IMR-90 (cell line): ENCODE measurements around the gene STOX2. TPM values are rescaled to one million over a fixed set of nuclear protein-coding genes. Genes with fewer than 3 reads are reported as not detected.

Source experiments
- ATAC-seq: fragments of 200-7000 bp; cut with Tn5 transposase; 2 replicates; pipeline ENCODE4 v1.9.1; 2020; ENCODE audit warnings: low read depth, mild to moderate bottlenecking, moderate library complexity
- BruUV-seq: library from RNA; stranded (reverse); fragments of 400-500 nt; replicated peaks from 2 replicates; lab custom pipeline; 2021; lab: Mats Ljungman, UMichigan
- CTCF ChIA-PET: fragments of 300-600 bp; formaldehyde crosslinking; extraction: SDS; loops from one replicate; lab custom pipeline; 2021; ENCODE audit warnings: antibody characterized with exemption; lab: Yijun Ruan, JAX
- POLR2A ChIA-PET: fragments of 300-600 bp; sonication (Branson Sonifier 250); formaldehyde crosslinking; loops from one replicate; lab custom pipeline; 2022; ENCODE audit warnings: antibody characterized with exemption; ENCODE audit not compliant: unreplicated experiment; lab: Charles Lee
- DNase-seq: peaks from one replicate; pipeline ENCODE4 v3.0.0; 2013
- H2AFZ ChIP-seq: replicated peaks from 2 replicates; pipeline ENCODE3; 2013; ENCODE audit warnings: low read length, mild to moderate bottlenecking; ENCODE audit not compliant: poor library complexity
- H2AK5ac ChIP-seq: 2 replicates; pipeline ENCODE4 v1.6.1; 2013; ENCODE audit warnings: low read depth, low read length, inconsistent platforms
- H2AK9ac ChIP-seq: replicated peaks from 2 replicates; pipeline ENCODE3; 2013; ENCODE audit warnings: mild to moderate bottlenecking, low read depth, low read length, moderate library complexity; ENCODE audit not compliant: poor library complexity
- H2BK120ac ChIP-seq: 2 replicates; pipeline ENCODE4 v1.6.1; 2013; ENCODE audit warnings: low read depth, low read length, inconsistent platforms
- H2BK15ac ChIP-seq: 3 replicates; pipeline ENCODE4 v1.6.1; 2013; ENCODE audit warnings: low read depth, low read length, inconsistent platforms
- H2BK20ac ChIP-seq: 2 replicates; pipeline ENCODE4 v1.6.1; 2013; ENCODE audit warnings: low read depth, mild to moderate bottlenecking, inconsistent platforms, low read length, moderate library complexity
- H2BK5ac ChIP-seq: 2 replicates; pipeline ENCODE4 v1.6.1; 2013; ENCODE audit warnings: mild to moderate bottlenecking, low read depth, low read length, inconsistent platforms; ENCODE audit not compliant: poor library complexity, severe bottlenecking
- H3K14ac ChIP-seq: replicated peaks from 2 replicates; pipeline ENCODE4 v1.6.1; 2013; ENCODE audit warnings: low read depth, low read length, inconsistent platforms
- H3K18ac ChIP-seq: 2 replicates; pipeline ENCODE4 v1.6.1; 2013; ENCODE audit warnings: low read depth, low read length, control low read depth
- H3K23ac ChIP-seq: 2 replicates; pipeline ENCODE4 v1.6.1; 2013; ENCODE audit warnings: low read depth, low read length, inconsistent platforms
- H3K27ac ChIP-seq: 2 replicates; pipeline ENCODE4 v1.5.1; 2013; ENCODE audit warnings: mild to moderate bottlenecking, control low read depth, low read length; ENCODE audit not compliant: insufficient read depth
- H3K27me3 ChIP-seq: 2 replicates; pipeline ENCODE4 v1.6.1; 2013; ENCODE audit warnings: low read length; ENCODE audit not compliant: control insufficient read depth, insufficient read depth
- H3K36me3 ChIP-seq: 2 replicates; pipeline ENCODE4 v1.6.1; 2013; ENCODE audit warnings: low read length, mixed read lengths; ENCODE audit not compliant: control insufficient read depth, insufficient read depth
- H3K4ac ChIP-seq: 2 replicates; pipeline ENCODE4 v1.6.1; 2013; ENCODE audit warnings: low read depth, low read length, inconsistent platforms
- H3K4me1 ChIP-seq: 2 replicates; pipeline ENCODE4 v1.6.1; 2013; ENCODE audit warnings: low read length, mixed read lengths; ENCODE audit not compliant: control insufficient read depth, insufficient read depth
- H3K4me2 ChIP-seq: 2 replicates; pipeline ENCODE4 v1.6.1; 2013; ENCODE audit warnings: low read depth, mild to moderate bottlenecking, control low read depth, low read length, moderate library complexity
- H3K4me3 ChIP-seq: 2 replicates; pipeline ENCODE4 v1.5.1; 2013; ENCODE audit warnings: low read depth, mild to moderate bottlenecking, control low read depth, low read length, moderate library complexity; ENCODE audit not compliant: insufficient read depth
- H3K56ac ChIP-seq: 2 replicates; pipeline ENCODE4 v1.6.1; 2013; ENCODE audit warnings: low read length, inconsistent platforms; ENCODE audit not compliant: insufficient read depth; ENCODE audit errors: extremely low read depth
- H3K79me1 ChIP-seq, 2 experiments: 2 replicates each; pipeline ENCODE4 v1.6.1; 2013; ENCODE audit warnings: low read length in 2 of 2, inconsistent platforms in 1 of 2, low read depth in 1 of 2
- H3K9ac ChIP-seq: 2 replicates; pipeline ENCODE4 v1.6.1; 2013; ENCODE audit warnings: low read depth, low read length, control low read depth
- H3K9me1 ChIP-seq: 2 replicates; pipeline ENCODE4 v1.6.1; 2013; ENCODE audit warnings: low read length, inconsistent platforms; ENCODE audit not compliant: insufficient read depth
- H3K9me3 ChIP-seq: 2 replicates; pipeline ENCODE4 v1.6.1; 2013; ENCODE audit warnings: low read length; ENCODE audit not compliant: control insufficient read depth, insufficient read depth
- H4K20me1 ChIP-seq: 2 replicates; pipeline ENCODE4 v1.6.1; 2013; ENCODE audit warnings: low read length, inconsistent platforms; ENCODE audit not compliant: insufficient read depth
- H4K5ac ChIP-seq: 2 replicates; pipeline ENCODE4 v1.6.1; 2013; ENCODE audit warnings: mild to moderate bottlenecking, low read depth, low read length, control low read depth
- H4K8ac ChIP-seq, 2 experiments: 2 replicates each; pipeline ENCODE4 v1.6.1; 2013; ENCODE audit warnings: low read depth in 2 of 2, low read length in 2 of 2, control low read depth in 1 of 2, inconsistent platforms in 1 of 2
- H4K91ac ChIP-seq: 2 replicates; pipeline ENCODE4 v1.6.1; 2013; ENCODE audit warnings: low read depth, low read length, inconsistent platforms; ENCODE audit not compliant: insufficient read depth
- CHD1 ChIP-seq: IDR thresholded peaks from 2 replicates; pipeline ENCODE4 v1.6.1; 2012; ENCODE audit warnings: low read depth, low read length, improper control_type of control experiment
- CTCF ChIP-seq: conservative IDR thresholded peaks from 2 replicates; pipeline ENCODE4 v1.5.1; 2012; ENCODE audit warnings: mild to moderate bottlenecking, low read depth, low read length, improper control_type of control experiment
- ELK1 ChIP-seq: fragments of 150-350 bp; IDR thresholded peaks from 2 replicates; pipeline ENCODE4 v1.6.1; 2016; ENCODE audit warnings: low read depth, mild to moderate bottlenecking, low read length, moderate library complexity, borderline replicate concordance
- FOS ChIP-seq: fragments of 150-350 bp; IDR thresholded peaks from 2 replicates; pipeline ENCODE4 v1.6.1; 2016; ENCODE audit warnings: low read depth, low read length
- MAFK ChIP-seq: IDR thresholded peaks from 2 replicates; pipeline ENCODE4 v1.6.1; 2012; ENCODE audit warnings: low read depth, low read length, improper control_type of control experiment
- MAZ ChIP-seq: IDR thresholded peaks from 2 replicates; pipeline ENCODE4 v1.6.1; 2012; ENCODE audit warnings: low read depth, mild to moderate bottlenecking, low read length, improper control_type of control experiment, moderate library complexity, borderline replicate concordance
- NFE2L2 ChIP-seq: fragments of 150-350 bp; IDR thresholded peaks from 2 replicates; pipeline ENCODE4 v1.6.1; 2016; ENCODE audit warnings: low read depth, mild to moderate bottlenecking, low read length
- POLR2A ChIP-seq: IDR thresholded peaks from 2 replicates; pipeline ENCODE4 v1.6.1; 2012; ENCODE audit warnings: mild to moderate bottlenecking, low read depth, low read length
- RAD21 ChIP-seq: IDR thresholded peaks from 2 replicates; pipeline ENCODE4 v1.6.1; 2012; ENCODE audit warnings: low read length, improper control_type of control experiment
- RCOR1 ChIP-seq: IDR thresholded peaks from 2 replicates; pipeline ENCODE4 v1.6.1; 2012; ENCODE audit warnings: mild to moderate bottlenecking, low read length, improper control_type of control experiment; ENCODE audit not compliant: insufficient replicate concordance
- RFX5 ChIP-seq: IDR thresholded peaks from 2 replicates; pipeline ENCODE4 v1.8.0; 2012; ENCODE audit warnings: low read depth, mild to moderate bottlenecking, low read length, moderate library complexity
- SMC3 ChIP-seq: fragments of 150-350 bp; IDR thresholded peaks from 2 replicates; pipeline ENCODE4 v1.6.1; 2016; ENCODE audit warnings: low read depth, mild to moderate bottlenecking, antibody characterized with exemption, low read length, moderate library complexity
- USF2 ChIP-seq: fragments of 150-350 bp; IDR thresholded peaks from 2 replicates; pipeline ENCODE4 v1.6.1; 2017; ENCODE audit warnings: mild to moderate bottlenecking, antibody characterized with exemption, low read length, low read depth
- WGBS, 2 experiments: methylation state at CpG; one replicate each; pipeline versions ENCODE4 v1.1.5 to v1.1.7; 2013; ENCODE audit warnings: missing lambda C conversion rate in 2 of 2; ENCODE audit not compliant: insufficient read length in 1 of 2; ENCODE audit errors: extremely low coverage in 2 of 2; 5-methylcytosine and 5-hydroxymethylcytosine counted together
- dilution Hi-C: fragments of 300-500 bp; cut with HindIII; formaldehyde crosslinking; loops from one replicate; pipeline ENCODE4 v1.14.3; 2018; ENCODE audit warnings: low sequenced_read_pairs; ENCODE audit not compliant: unreplicated experiment
- in situ Hi-C: fragments of 300-500 bp; cut with MboI; formaldehyde crosslinking; loops from 3 replicates; pipeline ENCODE4 v1.14.3; 2019; ENCODE audit warnings: low sequenced_read_pairs, inconsistent platforms, mixed read lengths
- intact Hi-C: fragments of 100-400 bp; cut with micrococcal nuclease; formaldehyde crosslinking; loops from 2 replicates; pipeline ENCODE4 v1.10.0; 2022
- polyA plus RNA-seq, 3 experiments: library from polyadenylated mRNA; depleted of rRNA; stranded (reverse); fragments of >200 nt; gene quantifications; 2 replicates each; pipeline ENCODE4 v1.2.3, GENCODE V29; 2012; ENCODE audit warnings: low replicate concordance in 1 of 3
- total RNA-seq: library from RNA; depleted of rRNA; stranded (reverse); fragments of >200 nt; gene quantifications from 2 replicates; pipeline ENCODE4 v1.2.3, GENCODE V29; 2012

STOX2 gene
- total and polyA plus RNA-seq, 2 of the 4 experiments (the other 2 are of a cell fraction), result 1.1 to 5.4 TPM

GRCh38 chr4:184030036-184030435 is 124.9 kb downstream of the STOX2 start:
- Histone ChIP-seq H2BK15ac (no peak overlapping the region), H3K9me3 (no peaks in the 10 kb centered on the region), H3K9me1 (no peaks in the 10 kb centered on the region), H2AK5ac (no peak overlapping the region), H4K20me1 (no peaks in the 10 kb centered on the region), H4K8ac (no peak overlapping the region), H3K4me1 (peaks cover 2% of the 10 kb centered on the region; the same call in 1 of the 2 replicates), H3K27ac (no peak overlapping the region), H3K4ac (no peak overlapping the region), H3K27me3 (no peaks in the 10 kb centered on the region; the same call in 1 of the 2 replicates), H3K9ac (no peak overlapping the region), H3K56ac (no peak overlapping the region), H2BK120ac (no peak overlapping the region), H3K4me3 (no peak overlapping the region), H3K14ac (no peak overlapping the region), H2BK5ac (no peak overlapping the region), H3K18ac (no peak overlapping the region), H4K91ac (no peak overlapping the region), H3K4me2 (no peak overlapping the region), H2AK9ac (no peak overlapping the region), H2BK20ac (no peak overlapping the region), H3K23ac (no peak overlapping the region), H4K5ac (no peak overlapping the region), H2AFZ (no peak overlapping the region), H3K79me1 (no peaks in the 10 kb centered on the region), H3K36me3 (no peaks in the 10 kb centered on the region)
- WGBS, 2 experiments, result 93% methylated on average over 3 of the region's 11 CpGs; no CpG with 5 or more reads in 1 of the 2 experiments
- in situ Hi-C loops, result no loop called here
- dilution Hi-C loops, result no loop called here
- ChIA-PET POLR2A (no interaction called here), CTCF (no interaction called here)
- DNase-seq (no peak), ATAC-seq (no peak)
- TF ChIP-seq POLR2A (no peak), ELK1 (no peak), NFE2L2 (no peak), RAD21 (no peak), RFX5 (no peak), RCOR1 (no peak), MAZ (no peak), FOS (no peak), CHD1 (no peak), MAFK (no peak), CTCF (no peak), USF2 (no peak), SMC3 (no peak)
- intact Hi-C loops, result no loop called here
- BruUV-seq, result no TSS peak
